CD4-positive, alpha-beta T cell treated with Interferon gamma for 1 hour (primary cell): ENCODE results near the gene BTBD6.

Experiments
- DNase-seq: peaks from one replicate; pipeline ENCODE4 v3.0.0-alpha.2; 2020

Gene BTBD6

DNA sequence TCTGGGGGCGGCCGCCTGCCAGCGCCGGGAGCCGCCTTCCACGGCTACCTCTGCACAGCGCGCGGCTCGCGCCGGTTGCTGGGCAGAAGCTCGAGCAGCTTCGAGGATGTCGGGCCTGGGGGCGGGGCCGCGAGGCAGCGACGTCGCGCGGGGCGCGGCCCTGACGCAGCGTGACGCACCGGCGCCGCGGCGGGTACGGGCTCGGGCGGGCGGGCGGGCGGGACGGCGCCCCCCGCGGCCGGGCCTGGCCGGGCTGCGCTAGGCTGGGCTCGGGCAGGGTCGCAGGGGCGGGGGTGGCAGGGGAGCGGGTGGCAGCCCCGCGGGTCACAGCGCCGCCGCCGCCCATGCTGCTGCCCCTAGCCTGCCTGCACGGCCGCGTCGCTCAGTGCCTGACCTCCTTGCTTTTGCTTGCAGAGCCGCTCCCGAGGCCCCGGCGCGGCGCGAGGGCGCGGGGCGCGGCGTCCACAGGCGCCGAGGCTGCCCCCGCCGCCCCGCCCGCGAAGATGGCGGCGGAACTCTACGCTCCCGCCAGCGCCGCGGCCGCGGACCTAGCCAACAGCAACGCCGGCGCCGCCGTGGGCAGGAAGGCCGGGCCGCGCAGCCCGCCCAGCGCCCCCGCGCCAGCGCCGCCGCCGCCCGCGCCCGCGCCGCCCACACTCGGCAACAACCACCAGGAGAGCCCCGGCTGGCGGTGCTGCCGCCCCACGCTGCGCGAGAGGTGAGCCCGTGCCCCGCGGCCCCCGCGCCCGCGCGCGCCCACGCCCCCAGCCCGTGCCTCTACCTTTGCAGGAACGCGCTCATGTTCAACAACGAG is at the start of gene BTBD6:
Gene BTBD6 (plus strand): TSS at position 166 of the 814 bp plus-strand sequence. CDS start 179 bp downstream, at position 345.
- DNase-seq = peak; percentile 91

DNA sequence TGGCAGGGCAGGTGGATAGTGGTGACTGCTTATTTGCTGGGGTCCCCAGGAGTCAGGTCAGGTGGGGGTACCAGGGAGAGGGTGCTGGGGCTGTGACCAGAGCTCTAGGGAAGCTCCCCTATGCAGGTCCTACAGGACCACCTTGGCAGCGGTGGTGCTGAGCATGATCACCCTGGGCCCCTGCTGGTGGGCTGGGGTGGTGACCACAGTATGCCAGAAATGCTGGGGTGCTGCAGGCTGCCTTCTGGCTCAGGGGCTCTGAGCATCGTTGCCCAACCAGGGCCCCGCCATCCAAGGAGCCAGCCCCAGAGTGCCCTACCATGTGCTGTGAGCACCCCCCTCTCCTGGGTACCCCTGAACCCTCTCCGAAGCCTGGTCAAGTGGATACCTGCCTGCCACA is 49.7 kb upstream of the BTBD6 start:
- no peak for DNase-seq

GRCh38 chr14:105199093-105199492 is 49.2 kb upstream of the BTBD6 start:
- no peak for DNase-seq

DNA sequence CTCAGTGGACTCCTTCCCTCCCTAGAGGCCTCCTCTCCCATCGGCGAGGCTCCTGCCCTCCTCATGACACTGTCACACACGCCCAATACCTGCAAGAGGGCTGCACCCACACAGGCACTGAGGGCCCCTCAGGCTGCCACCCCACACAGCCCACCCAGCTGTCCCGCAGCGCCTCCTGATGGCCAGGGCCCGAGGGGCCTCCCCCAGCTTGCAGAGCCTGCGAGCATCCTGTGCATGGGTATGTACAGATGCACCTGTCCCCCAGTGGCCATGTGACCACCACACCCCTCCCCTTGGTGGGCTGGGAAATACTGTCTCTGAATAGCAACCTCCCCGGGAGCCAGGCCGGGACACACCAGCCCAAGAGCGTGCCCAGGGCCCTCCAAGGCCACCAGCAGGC is 48.3 kb upstream of the BTBD6 start:
- no peak for DNase-seq

DNA sequence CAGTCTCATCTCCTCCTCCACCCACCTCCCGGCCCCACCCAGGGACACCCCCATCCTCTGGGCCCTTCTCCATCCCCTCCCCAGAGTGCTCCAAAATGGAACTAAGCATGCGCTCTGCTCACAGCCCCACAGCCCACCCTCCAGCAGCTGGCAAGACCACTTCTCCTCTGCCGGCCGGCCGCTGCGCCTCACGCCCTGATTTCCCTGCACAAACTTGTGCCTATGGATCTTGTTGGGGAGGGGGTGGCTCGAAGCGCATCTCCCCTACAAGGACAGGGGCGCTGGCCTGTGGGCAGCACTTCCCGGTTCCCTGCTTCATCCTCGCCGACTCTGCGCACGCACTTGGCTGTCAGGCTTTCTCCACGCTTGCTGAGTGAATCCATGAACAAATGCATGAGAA is 47.7 kb upstream of the BTBD6 start:
- DNase-seq = no peak

GRCh38 chr14:105201156-105201924 is 47.0 kb upstream of the BTBD6 start:
- no peak for DNase-seq

GRCh38 chr14:105201925-105202513 is 46.3 kb upstream of the BTBD6 start:
- no peak for DNase-seq

GRCh38 chr14:105203057-105203531 is 45.2 kb upstream of the BTBD6 start:
- DNase-seq = peak; percentile 51

DNA sequence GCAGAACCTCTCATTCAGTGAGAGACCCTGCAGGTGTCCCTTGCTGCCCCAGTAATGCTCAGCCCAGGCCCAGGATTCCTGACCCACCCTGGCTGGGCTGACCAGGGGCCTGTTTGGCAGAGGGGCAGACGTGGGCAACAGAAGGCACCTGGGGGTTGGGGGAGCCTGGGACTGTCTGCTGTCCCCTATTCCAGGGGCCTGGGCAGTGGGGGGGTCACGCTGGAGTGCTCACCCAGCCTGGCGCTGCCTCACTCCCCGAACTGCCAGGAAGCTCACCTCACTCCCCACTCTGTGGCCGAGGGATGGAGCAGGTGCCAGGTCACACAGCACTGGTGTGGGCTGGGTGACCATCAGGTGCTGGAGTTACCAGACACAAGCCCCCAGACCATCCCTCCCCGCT is 44.6 kb upstream of the BTBD6 start:
- DNase-seq = no peak

DNA sequence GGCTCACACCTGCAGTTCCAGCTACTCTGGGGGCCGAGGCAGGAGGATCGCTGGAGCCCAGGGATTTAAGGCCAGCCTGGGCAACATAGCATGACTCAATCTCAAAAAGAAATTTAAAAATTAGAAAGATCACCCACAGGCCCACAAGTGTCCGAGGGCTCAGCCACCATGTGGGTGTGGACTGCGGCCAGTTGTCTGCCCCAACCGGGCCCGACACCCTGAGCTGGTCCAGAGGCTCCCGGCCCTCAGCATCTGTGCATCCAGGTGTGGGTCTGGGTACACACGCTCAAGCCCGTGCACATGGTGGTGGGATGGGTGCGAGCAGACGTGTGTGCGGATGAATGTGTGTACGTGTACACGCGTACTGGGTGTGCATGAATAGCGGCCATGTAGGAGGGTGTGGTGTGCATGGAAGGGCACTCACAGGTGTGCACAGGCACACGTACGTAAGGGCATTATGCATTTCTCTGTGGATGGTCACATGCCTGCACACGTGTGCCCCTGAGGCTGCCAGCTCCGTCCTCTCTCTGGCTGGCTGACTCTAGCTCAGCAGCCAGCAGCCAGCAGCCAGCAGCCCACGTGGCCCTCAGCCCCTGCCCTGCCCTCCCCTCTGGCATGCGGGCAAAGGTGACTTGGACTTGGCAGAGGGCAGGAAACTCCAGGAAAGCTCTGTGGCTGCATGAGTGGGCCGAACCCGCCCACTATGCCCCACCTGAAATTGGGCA is 44.0 kb upstream of the BTBD6 start:
- DNase-seq = no peak

DNA sequence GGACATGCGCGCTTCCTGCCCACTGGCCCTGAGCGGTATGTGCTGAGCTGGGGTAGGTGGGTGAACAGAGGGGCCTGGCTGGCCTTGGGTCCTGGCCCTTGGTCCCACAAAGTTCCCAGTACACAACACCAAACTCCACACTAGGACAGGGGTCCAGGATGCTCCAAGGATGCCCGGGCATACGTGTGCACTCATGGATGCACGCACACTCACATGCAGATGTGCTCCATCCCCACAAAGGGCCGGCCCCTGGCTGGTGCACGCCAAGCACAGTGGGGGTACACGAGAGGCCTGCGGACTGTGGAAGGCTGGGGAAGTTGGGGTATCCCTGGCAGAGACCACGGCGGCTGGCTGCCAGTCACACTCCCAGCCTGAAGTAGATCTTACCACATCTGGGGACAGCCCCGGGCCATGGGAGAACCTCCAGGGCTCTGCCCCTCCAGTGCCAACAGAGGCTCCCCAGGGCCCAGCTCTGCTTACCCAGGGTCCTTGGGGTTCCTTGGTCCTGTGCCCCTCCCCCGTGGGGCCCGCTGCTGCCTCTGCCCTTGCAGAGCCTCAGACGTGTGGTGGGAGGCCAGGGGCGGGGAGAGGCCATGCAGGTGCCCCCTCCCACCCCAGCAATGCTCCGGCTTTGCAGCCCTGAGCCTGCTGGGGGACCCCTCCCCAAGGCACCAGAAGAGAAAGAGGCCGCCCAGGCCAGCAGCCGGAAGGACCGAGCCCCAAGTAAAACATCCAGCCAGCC is 43.2 kb upstream of the BTBD6 start:
- DNase-seq = no peak

DNA sequence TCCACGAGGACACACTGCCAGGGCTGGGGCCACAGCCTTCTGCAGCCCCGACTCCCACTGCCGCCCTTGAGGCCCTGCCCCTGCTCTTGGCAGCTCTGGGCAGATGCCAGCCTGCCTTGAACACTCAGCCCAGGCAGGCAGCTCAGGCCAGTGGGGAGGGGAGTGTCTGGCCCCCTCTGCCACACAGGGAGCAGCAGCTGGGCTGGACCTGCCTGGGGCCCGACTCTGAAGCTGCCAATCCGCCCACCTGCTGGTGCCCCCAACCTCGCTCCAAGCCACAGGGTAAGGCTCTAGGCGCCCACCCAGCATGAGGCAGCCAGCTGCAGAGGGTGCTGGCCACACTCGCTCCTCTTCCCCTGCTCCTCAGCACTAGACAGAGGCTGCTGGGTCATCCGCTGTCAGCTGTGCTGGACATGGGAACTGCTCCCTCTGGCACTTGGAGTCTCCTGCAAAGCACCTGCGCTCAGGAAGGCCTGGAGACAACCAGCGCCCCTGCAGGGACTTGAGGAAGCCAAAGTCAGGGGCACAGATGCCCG is 42.6 kb upstream of the BTBD6 start:
- DNase-seq = no peak

GRCh38 chr14:105206873-105207272 is 41.5 kb upstream of the BTBD6 start:
- no peak for DNase-seq

- no peak for DNase-seq
Measured at GRCh38 chr14:105207460-105207901, 40.9 kb upstream of the BTBD6 start.

DNA sequence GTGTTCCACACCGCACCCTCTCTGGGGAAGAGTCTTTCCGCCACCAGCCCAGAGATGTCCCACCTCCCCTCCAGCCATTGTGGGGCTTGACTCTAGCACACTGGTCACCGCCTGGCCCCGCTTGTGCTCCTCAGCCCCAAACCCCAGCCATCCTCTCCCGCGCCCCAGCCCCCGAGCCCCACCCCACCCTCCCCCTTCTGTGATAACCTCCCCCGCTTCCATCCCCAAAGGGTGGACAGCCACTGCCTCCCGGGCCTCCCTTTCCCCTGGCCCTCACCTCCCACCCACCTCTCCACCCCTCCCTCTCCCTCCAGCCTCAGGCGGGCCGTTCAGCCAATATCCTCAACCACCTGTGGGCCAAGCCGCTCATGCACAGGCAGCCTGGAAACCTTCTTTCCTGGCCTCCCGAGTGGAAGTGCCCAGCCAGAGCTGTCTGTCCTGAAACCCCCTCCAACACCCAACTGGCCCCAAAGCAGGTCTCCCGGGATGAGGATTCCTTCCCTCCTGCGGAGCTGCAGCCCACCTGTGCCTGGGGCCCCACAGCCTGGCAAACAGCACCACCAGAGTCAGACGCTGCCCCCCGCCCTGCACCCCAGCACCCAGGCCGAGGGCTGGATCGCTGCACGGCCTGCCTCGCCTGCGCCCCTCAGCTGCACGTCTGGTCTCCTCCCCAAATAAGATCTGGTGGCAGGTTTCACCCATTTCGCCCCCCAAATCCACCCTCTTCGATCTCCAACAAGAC is 40.2 kb upstream of the BTBD6 start:
- no peak for DNase-seq

GRCh38 chr14:105208738-105209075 is 39.6 kb upstream of the BTBD6 start:
- no peak for DNase-seq

GRCh38 chr14:105209091-105209490 is 39.2 kb upstream of the BTBD6 start:
- no peak for DNase-seq

- DNase-seq = no peak
Measured at GRCh38 chr14:105209646-105210045, 38.7 kb upstream of the BTBD6 start.

- no peak for DNase-seq
Measured at GRCh38 chr14:105210266-105211025, 37.9 kb upstream of the BTBD6 start.

- DNase-seq = no peak
Measured at GRCh38 chr14:105211086-105211757, 37.1 kb upstream of the BTBD6 start.
